Spleen (tissue), 11 donors: ENCODE measurements around the gene ZNF148. TPM values are rescaled to one million over a fixed set of nuclear protein-coding genes. Genes with fewer than 3 reads are reported as not detected.

ENCODE experiments used
- DNase-seq: peaks from one replicate; pipeline ENCODE4 v3.0.0-alpha.2; 2020
- H3K27ac ChIP-seq, 8 donors: fragments of 200-600 bp; sonication (generic) in 7 of 8; 1 replicate in 4 of 8; 2 replicates in 4 of 8; pipeline versions ENCODE4 v1.5.0 to v1.8.0; 2016 to 2021; ENCODE audit warnings: inconsistent platforms in 4 of 8, mild to moderate bottlenecking in 4 of 8, moderate library complexity in 1 of 8
- H3K27me3 ChIP-seq, 7 donors: fragments of 200-600 bp; sonication (generic) in 6 of 7; replicated peaks in 1 of 7; 1 replicate in 4 of 7; 2 replicates in 3 of 7; pipeline versions ENCODE4 v1.5.0 to v1.8.0; 2016 to 2021; ENCODE audit warnings: inconsistent platforms in 3 of 7, mild to moderate bottlenecking in 1 of 7
- H3K36me3 ChIP-seq, 6 donors: fragments of 200-600 bp; sonication (generic) in 5 of 6; 1 replicate in 4 of 6; 2 replicates in 2 of 6; pipeline versions ENCODE4 v1.5.0 to v1.8.0; 2016 to 2021; ENCODE audit warnings: inconsistent platforms in 2 of 6
- H3K4me1 ChIP-seq, 6 donors: fragments of 200-600 bp; sonication (generic) in 5 of 6; 1 replicate in 3 of 6; 2 replicates in 3 of 6; pipeline versions ENCODE4 v1.5.0 to v1.8.0; 2016 to 2021; ENCODE audit warnings: inconsistent platforms in 3 of 6
- H3K4me3 ChIP-seq, 8 donors: fragments of 200-600 bp; sonication (generic) in 7 of 8; 1 replicate in 4 of 8; 2 replicates in 4 of 8; pipeline versions ENCODE4 v1.5.0 to v1.8.0; 2016 to 2021; ENCODE audit warnings: inconsistent platforms in 4 of 8, mild to moderate bottlenecking in 4 of 8, moderate library complexity in 2 of 8
- H3K9me3 ChIP-seq, 8 donors: fragments of 200-600 bp; sonication (generic) in 7 of 8; 1 replicate in 4 of 8; 2 replicates in 4 of 8; pipeline versions ENCODE4 v1.5.0 to v1.8.0; 2016 to 2021; ENCODE audit warnings: inconsistent platforms in 4 of 8
- POLR2A ChIP-seq, 3 donors: fragments of 450-650 bp; IDR thresholded peaks; one replicate each; pipeline ENCODE4 v1.5.1; 2017; ENCODE audit warnings: antibody characterized with exemption in 3 of 3, mild to moderate bottlenecking in 1 of 3
- POLR2AphosphoS5 ChIP-seq, 3 donors: sonication (generic); formaldehyde crosslinking; IDR thresholded peaks; one replicate each; pipeline ENCODE4 v1.5.1; 2017; ENCODE audit warnings: antibody characterized with exemption in 3 of 3
- WGBS, 5 donors: extraction: QIAGEN DNeasy Blood & Tissue Kit in 3 of 5; methylation state at CpG; one replicate each; pipeline versions ENCODE4 v1.1.5 to v1.1.7; 2013 to 2018; 5-methylcytosine and 5-hydroxymethylcytosine counted together
- intact Hi-C: fragments of 100-400 bp; cut with DNase I; formaldehyde crosslinking; loops from one replicate; pipeline ENCODE4 v1.15.0; 2023; ENCODE audit warnings: low total_unique reads
- polyA plus RNA-seq, 3 donors: library from polyadenylated mRNA; stranded (reverse); fragments of 200-250 nt; gene quantifications; one replicate each; pipeline ENCODE4 v1.2.1, GENCODE V29; 2013
- total RNA-seq, 7 donors: library from RNA; depleted of rRNA in 3 of 7; stranded (reverse); fragments of >200 nt in 3 of 7; fragmentation: NEBNext Ultra II Directional in 4 of 7; extraction: Animal tissue kit (Norgen Biotek cat#: 25700) in 4 of 7; gene quantifications; one replicate each; pipeline versions ENCODE4 v1.1.0 to v1.2.1, GENCODE V29; 2016 to 2021
- TF ChIP-seq, protein P1 (sequence below), 11 experiments: fragments of 200-600 bp in 7 of 11; fragments of 450-650 bp in 4 of 11; sonication (generic) in 4 of 11; IDR thresholded peaks in 8 of 11; conservative IDR thresholded peaks in 3 of 11; 1 replicate in 7 of 11; 2 replicates in 4 of 11; pipeline versions ENCODE4 v1.4.0 to v1.8.0; 2016 to 2021; ENCODE audit warnings: antibody characterized with exemption in 11 of 11, inconsistent platforms in 4 of 11, mild to moderate bottlenecking in 1 of 11
- donor health status: healthy with polysubstance abuse.
- donor health status: DM: no; HTN: no; CAD: no; lungs with moderate emphysema.
- donor health status: DM: no; HTN: no; CAD: no.
- donor health status: Bipolar disorder and iron deficiency.
- donor health status: healthy.
- donor health status: DM: no; HTN: no; CAD: no.
- donor health status: DM: yes; HTN: yes; CAD: no.

ZNF148 gene
- total and polyA plus RNA-seq, 10 donors, result 4.1 to 66.0 (median 39.0) TPM

- peaks cover 0 to 74% (median 16%) of the 10 kb centered on the region in 6 donors for H3K36me3 ChIP-seq
- H3K27ac ChIP-seq, result no peak overlapping the region
- H3K9me3 ChIP-seq, result peaks cover 3 to 23% (median 19%) of the 10 kb centered on the region in 8 donors
- no peak overlapping the region for H3K4me3 ChIP-seq
- 78 to 90% (median 86%) methylated on average over 6 of the region's 6 CpGs for WGBS, 5 donors
- intact Hi-C loops, result no loop called here
- TF ChIP-seq POLR2AphosphoS5 (IDR thresholded peaks at IDR 0.05) (no peak), POLR2A (IDR thresholded peaks at IDR 0.05) (no peak)
- TF ChIP-seq, protein P1, sequence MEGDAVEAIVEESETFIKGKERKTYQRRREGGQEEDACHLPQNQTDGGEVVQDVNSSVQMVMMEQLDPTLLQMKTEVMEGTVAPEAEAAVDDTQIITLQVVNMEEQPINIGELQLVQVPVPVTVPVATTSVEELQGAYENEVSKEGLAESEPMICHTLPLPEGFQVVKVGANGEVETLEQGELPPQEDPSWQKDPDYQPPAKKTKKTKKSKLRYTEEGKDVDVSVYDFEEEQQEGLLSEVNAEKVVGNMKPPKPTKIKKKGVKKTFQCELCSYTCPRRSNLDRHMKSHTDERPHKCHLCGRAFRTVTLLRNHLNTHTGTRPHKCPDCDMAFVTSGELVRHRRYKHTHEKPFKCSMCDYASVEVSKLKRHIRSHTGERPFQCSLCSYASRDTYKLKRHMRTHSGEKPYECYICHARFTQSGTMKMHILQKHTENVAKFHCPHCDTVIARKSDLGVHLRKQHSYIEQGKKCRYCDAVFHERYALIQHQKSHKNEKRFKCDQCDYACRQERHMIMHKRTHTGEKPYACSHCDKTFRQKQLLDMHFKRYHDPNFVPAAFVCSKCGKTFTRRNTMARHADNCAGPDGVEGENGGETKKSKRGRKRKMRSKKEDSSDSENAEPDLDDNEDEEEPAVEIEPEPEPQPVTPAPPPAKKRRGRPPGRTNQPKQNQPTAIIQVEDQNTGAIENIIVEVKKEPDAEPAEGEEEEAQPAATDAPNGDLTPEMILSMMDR (IDR thresholded peaks at IDR 0.05 in 8 of 11, conservative IDR thresholded peaks at IDR 0.05 in 3 of 11), result no peak
- H3K4me1 ChIP-seq, result peaks cover 0 to 17% (median under 1%) of the 10 kb centered on the region in 6 donors
- H3K27me3 ChIP-seq, result no peaks in the 10 kb centered on the region
- no peak for DNase-seq
Observed at GRCh38 chr3:125322166-125322565, 53.0 kb downstream of the ZNF148 start.

DNA sequence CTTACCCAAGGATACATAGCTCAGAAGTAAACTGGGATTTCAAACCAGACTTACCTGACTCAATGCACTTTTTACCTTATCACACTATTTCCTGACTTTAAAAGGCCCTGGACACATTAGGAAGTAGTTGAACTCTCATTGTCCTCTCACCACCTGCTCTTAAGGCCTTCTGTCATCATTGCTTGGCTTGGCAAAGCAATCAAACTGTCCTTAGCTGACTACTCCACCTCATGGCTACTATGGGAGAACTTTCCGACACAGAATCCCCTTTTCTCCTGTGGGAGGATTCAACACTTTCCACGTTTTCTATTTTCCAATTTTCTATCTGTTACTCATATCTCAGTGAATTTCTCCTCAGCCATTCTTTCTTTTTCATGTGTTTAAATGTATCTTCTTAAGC is 55.4 kb downstream of the ZNF148 start:
- no peak overlapping the region for H3K27ac ChIP-seq
- H3K4me3 ChIP-seq, result no peak overlapping the region
- 95 to 98% (median 96%) methylated on average over 2 of the region's 2 CpGs for WGBS, 5 donors
- no peaks in the 10 kb centered on the region for H3K27me3 ChIP-seq
- intact Hi-C loops, result no loop called here
- peaks cover 0 to 29% (median 7%) of the 10 kb centered on the region in 6 donors for H3K4me1 ChIP-seq
- no peak for TF ChIP-seq POLR2A (IDR thresholded peaks at IDR 0.05)
- TF ChIP-seq, protein P1 (IDR thresholded peaks at IDR 0.05 in 8 of 11, conservative IDR thresholded peaks at IDR 0.05 in 3 of 11), result no peak
- TF ChIP-seq POLR2AphosphoS5 (IDR thresholded peaks at IDR 0.05), result no peak
- H3K36me3 ChIP-seq, result peaks cover 0 to 53% (median 8%) of the 10 kb centered on the region in 6 donors
- H3K9me3 ChIP-seq, result peaks cover 0 to 6% (median 3%) of the 10 kb centered on the region in 8 donors
- DNase-seq, result no peak

- H3K4me1 ChIP-seq, result peaks cover 0 to 29% (median 7%) of the 10 kb centered on the region in 6 donors
- TF ChIP-seq POLR2AphosphoS5 (IDR thresholded peaks at IDR 0.05) (no peak), POLR2A (IDR thresholded peaks at IDR 0.05) (no peak)
- TF ChIP-seq, protein P1 (IDR thresholded peaks at IDR 0.05 in 8 of 11, conservative IDR thresholded peaks at IDR 0.05 in 3 of 11), result no peak
- H3K4me3 ChIP-seq, result no peak overlapping the region
- H3K9me3 ChIP-seq, result no peaks in the 10 kb centered on the region
- H3K27me3 ChIP-seq, result no peaks in the 10 kb centered on the region
- intact Hi-C loops, result no loop called here
- 85 to 92% (median 88%) methylated on average over 4 of the region's 4 CpGs for WGBS, 5 donors
- no peak for DNase-seq
- peaks cover 0 to 49% (median 9%) of the 10 kb centered on the region in 6 donors for H3K36me3 ChIP-seq
- H3K27ac ChIP-seq, result no peak overlapping the region
Observed at GRCh38 chr3:125318871-125319270, 56.3 kb downstream of the ZNF148 start.

- peaks cover 0 to 45% (median 9%) of the 10 kb centered on the region in 6 donors for H3K36me3 ChIP-seq
- no peak for DNase-seq
- H3K9me3 ChIP-seq, result no peaks in the 10 kb centered on the region
- no peak overlapping the region for H3K27ac ChIP-seq
- peaks cover 0 to 30% (median 7%) of the 10 kb centered on the region in 6 donors for H3K4me1 ChIP-seq
- H3K27me3 ChIP-seq, result no peaks in the 10 kb centered on the region
- intact Hi-C loops, result no loop called here
- TF ChIP-seq, protein P1 (IDR thresholded peaks at IDR 0.05 in 8 of 11, conservative IDR thresholded peaks at IDR 0.05 in 3 of 11), result no peak
- TF ChIP-seq POLR2AphosphoS5 (IDR thresholded peaks at IDR 0.05), result no peak
- TF ChIP-seq POLR2A (IDR thresholded peaks at IDR 0.05), result no peak
- no peak overlapping the region for H3K4me3 ChIP-seq
- WGBS, 5 donors, result 89 to 96% (median 91%) methylated on average over 4 of the region's 4 CpGs
Observed at GRCh38 chr3:125318167-125318865, 56.8 kb downstream of the ZNF148 start.
